HG02678 (cell line): ENCODE data around the gene CLN3.
"Not testable (repeated sequence)": the region's sequence is repeated elsewhere in the genome, so short reads cannot be mapped to it uniquely, and the experiment has no call there.

Experiments
- ATAC-seq: cut with Tn5 transposase; IDR thresholded peaks from one replicate; pipeline ENCODE4 v1.9.1; 2021; ENCODE audit warnings: mild to moderate bottlenecking, moderate library complexity; ENCODE audit not compliant: unreplicated experiment

The CLN3 gene

GRCh38 chr16:28491970-28492474, at the start of gene CLN3:
Gene CLN3 (minus strand): TSS chr16:28492074. CDS start chr16:28491759, 315 bp downstream.
- ATAC-seq: peak; percentile 80

- no peak for ATAC-seq
These were observed 48.5 kb upstream of the CLN3 start for GRCh38 chr16:28540346-28540745.

GRCh38 chr16:28538733-28539596, 47.1 kb upstream of the CLN3 start, which contains the start of gene NUPR1:
Gene NUPR1 (minus strand): TSS chr16:28538974. CDS start chr16:28538907, 67 bp downstream.
- ATAC-seq: no peak

- ATAC-seq: no peak
These were observed 46.3 kb upstream of the CLN3 start for GRCh38 chr16:28537964-28538732.

- ATAC-seq: no peak
These were observed 45.2 kb upstream of the CLN3 start for GRCh38 chr16:28537076-28537475.

- no peak for ATAC-seq
These were observed 42.9 kb upstream of the CLN3 start for GRCh38 chr16:28534542-28535373.

- no peak for ATAC-seq
These were observed 41.2 kb upstream of the CLN3 start for GRCh38 chr16:28532940-28533647.

- ATAC-seq: no peak
These were observed 40.2 kb upstream of the CLN3 start for GRCh38 chr16:28531777-28532744.

- no peak for ATAC-seq
These were observed 37.2 kb upstream of the CLN3 start for GRCh38 chr16:28529124-28529523.

GRCh38 chr16:28528463-28528867, 36.6 kb upstream of the CLN3 start:
- no peak for ATAC-seq

- no peak for ATAC-seq
These were observed 36.1 kb upstream of the CLN3 start for GRCh38 chr16:28527985-28528384.

GRCh38 chr16:28527100-28527785, 35.4 kb upstream of the CLN3 start:
- ATAC-seq: not testable (repeated sequence)

- ATAC-seq: no peak
These were observed 34.6 kb upstream of the CLN3 start for GRCh38 chr16:28526201-28527099.

- no peak for ATAC-seq
These were observed 32.9 kb upstream of the CLN3 start for GRCh38 chr16:28524681-28525171.

- no peak for ATAC-seq
These were observed 30.9 kb upstream of the CLN3 start for GRCh38 chr16:28522792-28523191.

GRCh38 chr16:28521436-28521835, 29.6 kb upstream of the CLN3 start:
- no peak for ATAC-seq

- ATAC-seq: no peak
These were observed 28.8 kb upstream of the CLN3 start for GRCh38 chr16:28520672-28521071.
